SU-DHL-6 (cell line): ENCODE results near the gene COPZ1.

Experiments
- H2AFZ ChIP-seq: fragments of 200-600 bp; sonication (generic); 2 replicates; pipeline ENCODE4 v1.6.1; 2014; ENCODE audit warnings: low read depth, mild to moderate bottlenecking, moderate library complexity, mixed read lengths, antibody characterized with exemption, low read length; ENCODE audit not compliant: severe bottlenecking
- H3F3A ChIP-seq: fragments of 200-600 bp; shearing (Covaris generic); 2 replicates; pipeline ENCODE4 v1.6.0; 2016; ENCODE audit warnings: antibody characterized with exemption, mild to moderate bottlenecking; ENCODE audit not compliant: insufficient read depth
- H3K27ac ChIP-seq: fragments of 200-600 bp; sonication (generic); 2 replicates; pipeline ENCODE4 v1.5.1; 2016; ENCODE audit warnings: low read depth, mild to moderate bottlenecking, low read length, moderate library complexity, mixed read lengths
- H3K27me3 ChIP-seq: fragments of 200-600 bp; sonication (generic), shearing (Covaris generic); 2 replicates; pipeline ENCODE4 v1.6.0; 2014; ENCODE audit warnings: mild to moderate bottlenecking, low read length
- H3K36me3 ChIP-seq: fragments of 200-600 bp; sonication (generic); 2 replicates; pipeline ENCODE4 v1.6.1; 2014; ENCODE audit warnings: mild to moderate bottlenecking, low read length, mixed read lengths
- H3K4me2 ChIP-seq: fragments of 300-600, 200-600 bp; shearing (Covaris generic), sonication (generic); 2 replicates; pipeline ENCODE4 v1.6.0; 2014; ENCODE audit warnings: low read length, low read depth, mild to moderate bottlenecking; ENCODE audit not compliant: poor library complexity, severe bottlenecking
- H3K4me3 ChIP-seq: fragments of 200-600 bp; sonication (generic); 2 replicates; pipeline ENCODE4 v1.5.1; 2014; ENCODE audit warnings: antibody characterized with exemption, low read length, mild to moderate bottlenecking, mixed read lengths; ENCODE audit not compliant: insufficient read depth, poor library complexity, severe bottlenecking
- H3K79me2 ChIP-seq: fragments of 200-600 bp; sonication (generic); 2 replicates; pipeline ENCODE4 v1.6.1; 2014; ENCODE audit warnings: mild to moderate bottlenecking, low read length, moderate library complexity; ENCODE audit not compliant: insufficient read depth
- H3K9ac ChIP-seq: fragments of 200-600 bp; sonication (generic); 2 replicates; pipeline ENCODE4 v1.7.0; 2014; ENCODE audit warnings: mild to moderate bottlenecking, low read length
- H3K9me2 ChIP-seq: fragments of 200-600 bp; sonication (generic); replicated peaks from 2 replicates; pipeline ENCODE4 v1.6.1; 2014; ENCODE audit warnings: low read length; ENCODE audit not compliant: insufficient read depth
- H3K9me3 ChIP-seq: fragments of 200-600 bp; sonication (generic); 2 replicates; pipeline ENCODE4 v1.6.1; 2014; ENCODE audit warnings: low read length, mixed read lengths; ENCODE audit not compliant: insufficient read depth
- H4K20me1 ChIP-seq: fragments of 200-600 bp; sonication (generic); 2 replicates; pipeline ENCODE4 v1.6.1; 2014; ENCODE audit warnings: low read depth, mild to moderate bottlenecking, antibody characterized with exemption, low read length, moderate library complexity, mixed read lengths
- CTCF ChIP-seq: fragments of 200-600 bp; sonication (generic); IDR thresholded peaks from one replicate; pipeline ENCODE4 v1.5.1; 2017; ENCODE audit warnings: antibody characterized with exemption, mild to moderate bottlenecking, low read length, moderate library complexity; ENCODE audit not compliant: insufficient read depth, poor library complexity, severe bottlenecking
- EZH2phosphoT487 ChIP-seq: fragments of 200-600 bp; sonication (generic), shearing (Covaris generic); conservative IDR thresholded peaks from 2 replicates; pipeline ENCODE4 v1.6.1; 2018; ENCODE audit warnings: mild to moderate bottlenecking, antibody characterized with exemption, low read length, moderate library complexity, mixed read lengths

The COPZ1 gene

DNA sequence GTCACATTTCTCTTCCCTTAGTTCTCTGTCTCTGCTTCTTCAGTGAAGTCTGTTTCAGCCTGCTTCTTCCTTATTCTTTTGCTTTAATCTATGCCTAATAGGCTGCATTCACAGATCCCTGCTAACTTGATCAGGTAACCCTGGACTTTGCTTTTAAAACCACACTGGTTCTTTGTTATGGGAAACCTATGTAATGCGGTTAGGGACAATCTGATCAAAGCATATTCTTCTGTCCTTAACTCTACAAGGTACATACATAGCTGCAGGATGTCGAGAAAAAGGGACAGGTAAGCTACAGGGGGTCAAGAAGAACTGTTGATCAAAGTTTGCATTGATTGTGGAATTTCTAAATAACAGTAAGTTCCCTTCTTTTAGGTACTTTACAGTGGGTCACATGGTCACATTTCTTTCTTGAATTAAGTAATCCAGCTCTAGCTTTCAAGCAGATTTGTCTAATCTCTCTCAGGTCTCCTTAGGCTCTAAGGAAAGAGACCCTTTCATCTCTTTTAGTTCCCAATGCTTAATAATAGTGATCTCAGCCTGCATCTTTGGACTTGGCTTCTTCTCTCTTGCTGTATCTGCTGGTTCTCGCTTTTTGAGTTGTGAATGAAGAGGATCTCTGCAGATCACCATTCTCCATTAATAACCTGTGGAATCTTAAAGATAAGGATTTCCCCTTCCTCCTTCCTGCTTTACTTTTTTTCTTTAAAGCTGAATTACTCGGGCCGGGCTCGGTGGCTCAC, 3.8 kb downstream of the COPZ1 start:
- H3K4me2 ChIP-seq, result no peak overlapping the region
- no peak overlapping the region for H3K9ac ChIP-seq
- peaks cover 11% of the 10 kb centered on the region for H3K79me2 ChIP-seq

DNA sequence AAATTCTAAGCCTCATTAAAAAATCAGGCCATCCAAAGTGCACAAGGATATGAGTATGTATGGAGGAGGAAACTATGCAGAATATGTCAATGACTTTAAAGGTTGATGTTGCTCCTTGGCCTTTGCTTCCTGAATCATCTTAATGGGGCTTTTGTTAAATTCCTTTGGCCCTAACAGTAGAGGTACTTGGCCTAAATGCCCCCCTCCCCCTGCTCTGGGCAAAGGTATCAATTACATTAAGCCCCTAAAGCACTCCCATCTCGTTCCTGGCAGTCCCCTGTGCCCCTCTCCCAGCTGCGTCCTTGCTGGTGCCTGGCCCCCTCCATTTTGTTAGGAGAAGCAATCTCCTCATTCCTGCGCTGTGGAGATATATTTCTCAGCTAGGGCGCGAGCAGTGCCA, 4.8 kb downstream of the COPZ1 start:
- Histone ChIP-seq H3K9me3 (no peaks in the 10 kb centered on the region), H3K9ac (no peak overlapping the region), H3K4me2 (no peak overlapping the region), H3K36me3 (no peaks in the 10 kb centered on the region), H3F3A (no peaks in the 10 kb centered on the region), H3K79me2 (peaks cover 11% of the 10 kb centered on the region), H2AFZ (no peak overlapping the region), H3K27ac (no peak overlapping the region), H3K9me2 (no peaks in the 10 kb centered on the region), H3K4me3 (no peak overlapping the region), H3K27me3 (no peaks in the 10 kb centered on the region), H4K20me1 (peaks cover 4% of the 10 kb centered on the region; the same call in 1 of the 2 replicates)
- TF ChIP-seq EZH2phosphoT487, result no peak
- no peak for TF ChIP-seq CTCF

More for the DNA sequence above, 3.8 kb downstream of the COPZ1 start:
- no peaks in the 10 kb centered on the region for H3K36me3 ChIP-seq
- H2AFZ ChIP-seq, result no peak overlapping the region
- no peaks in the 10 kb centered on the region for H3K9me3 ChIP-seq
- TF ChIP-seq CTCF, result no peak
- TF ChIP-seq EZH2phosphoT487, result no peak
- no peaks in the 10 kb centered on the region for H3K27me3 ChIP-seq
- H3K9me2 ChIP-seq, result no peaks in the 10 kb centered on the region
- H3K27ac ChIP-seq, result no peak overlapping the region
- H3K4me3 ChIP-seq, result no peak overlapping the region
- H3F3A ChIP-seq, result no peaks in the 10 kb centered on the region
- H4K20me1 ChIP-seq, result peaks cover 4% of the 10 kb centered on the region; the same call in 1 of the 2 replicates

GRCh38 chr12:54330442-54330841, 5.5 kb downstream of the COPZ1 start:
- H3K27ac ChIP-seq, result no peak overlapping the region
- no peaks in the 10 kb centered on the region for H3K36me3 ChIP-seq
- H3F3A ChIP-seq, result no peaks in the 10 kb centered on the region
- H2AFZ ChIP-seq, result no peak overlapping the region
- no peaks in the 10 kb centered on the region for H3K9me2 ChIP-seq
- H3K79me2 ChIP-seq, result peaks cover 8% of the 10 kb centered on the region
- H3K27me3 ChIP-seq, result no peaks in the 10 kb centered on the region
- no peak overlapping the region for H3K9ac ChIP-seq
- H4K20me1 ChIP-seq, result peaks cover 4% of the 10 kb centered on the region; the same call in 1 of the 2 replicates
- no peak overlapping the region for H3K4me3 ChIP-seq
- no peaks in the 10 kb centered on the region for H3K9me3 ChIP-seq
- TF ChIP-seq EZH2phosphoT487, result no peak
- no peak for TF ChIP-seq CTCF
- no peak overlapping the region for H3K4me2 ChIP-seq
